Loucy (cell line): ENCODE measurements around the gene MSANTD2.

Experiments
- CTCF ChIP-seq: fragments of 200-600 bp; sonication (generic); conservative IDR thresholded peaks from 2 replicates; pipeline ENCODE4 v1.5.1; 2014; ENCODE audit warnings: mild to moderate bottlenecking, antibody characterized with exemption, low read length
- EZH2phosphoT487 ChIP-seq: fragments of 200-600 bp; IDR thresholded peaks from 2 replicates; pipeline ENCODE4 v1.6.1; 2018; ENCODE audit warnings: antibody characterized with exemption, mild to moderate bottlenecking, moderate library complexity, borderline replicate concordance

DNA sequence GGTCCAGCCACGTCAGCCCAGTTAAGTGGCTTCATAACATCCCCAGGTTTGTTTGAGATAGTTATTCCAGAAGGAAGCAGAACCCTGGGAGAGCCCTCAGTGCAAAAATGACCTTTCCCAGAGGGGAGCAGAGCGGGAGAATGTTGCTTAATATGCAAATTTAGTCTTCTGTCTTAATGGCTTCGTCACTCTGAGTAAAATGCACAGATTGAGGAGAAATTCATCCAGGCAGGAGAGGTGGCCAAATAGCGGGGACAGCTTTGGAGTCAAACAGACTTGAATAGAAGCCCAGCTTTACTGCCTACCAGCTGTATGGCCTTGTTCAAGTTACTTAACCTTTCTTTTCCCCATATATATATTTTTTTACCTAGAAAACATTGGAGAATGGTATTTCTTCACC is 72.7 kb downstream of the MSANTD2 start:
- TF ChIP-seq CTCF (no peak), EZH2phosphoT487 (no peak)
